Measurements from ENCODE around the gene MAPT.

MAPT gene

GRCh38 chr17:46044989-46045388, 150.6 kb downstream of the MAPT start:
- no peak overlapping the region for H3K4me3 ChIP-seq (ENCODE audit: low read length)
- no peaks in the 10 kb centered on the region for H3K4me1 ChIP-seq (ENCODE audit: insufficient read depth, low read length)
- no peak overlapping the region for H3K9ac ChIP-seq (ENCODE audit: low read depth, low read length)
- H3K9me3 ChIP-seq (ENCODE audit: insufficient read depth, low read depth, low read length): no peaks in the 10 kb centered on the region
- H3K27me3 ChIP-seq (ENCODE audit: insufficient read depth, low read length): no peaks in the 10 kb centered on the region
- H3K27ac ChIP-seq (ENCODE audit: low read length): no peak overlapping the region
- H3K36me3 ChIP-seq (ENCODE audit: insufficient read depth, low read depth, low read length): peaks cover 88% of the 10 kb centered on the region

GRCh38 chr17:46045639-46046038, 151.3 kb downstream of the MAPT start:
- Histone ChIP-seq H3K36me3 (ENCODE audit: insufficient read depth, low read depth, low read length) (peaks cover 88% of the 10 kb centered on the region), H3K27ac (ENCODE audit: low read length) (no peak overlapping the region), H3K4me3 (ENCODE audit: low read length) (no peak overlapping the region), H3K9ac (ENCODE audit: low read depth, low read length) (no peak overlapping the region), H3K9me3 (ENCODE audit: insufficient read depth, low read depth, low read length) (no peaks in the 10 kb centered on the region), H3K4me1 (ENCODE audit: insufficient read depth, low read length) (no peaks in the 10 kb centered on the region), H3K27me3 (ENCODE audit: insufficient read depth, low read length) (no peaks in the 10 kb centered on the region)

GRCh38 chr17:46046957-46047356, 152.6 kb downstream of the MAPT start:
- Histone ChIP-seq H3K27me3 (ENCODE audit: insufficient read depth, low read length) (no peaks in the 10 kb centered on the region), H3K4me3 (ENCODE audit: low read length) (no peak overlapping the region), H3K36me3 (ENCODE audit: insufficient read depth, low read depth, low read length) (peaks cover 89% of the 10 kb centered on the region), H3K9ac (ENCODE audit: low read depth, low read length) (no peak overlapping the region), H3K9me3 (ENCODE audit: insufficient read depth, low read depth, low read length) (no peaks in the 10 kb centered on the region), H3K27ac (ENCODE audit: low read length) (no peak overlapping the region), H3K4me1 (ENCODE audit: insufficient read depth, low read length) (no peaks in the 10 kb centered on the region)

- Histone ChIP-seq H3K27me3 (ENCODE audit: insufficient read depth, low read length) (no peaks in the 10 kb centered on the region), H3K27ac (ENCODE audit: low read length) (no peak overlapping the region), H3K4me1 (ENCODE audit: insufficient read depth, low read length) (no peaks in the 10 kb centered on the region), H3K9me3 (ENCODE audit: insufficient read depth, low read depth, low read length) (no peaks in the 10 kb centered on the region), H3K9ac (ENCODE audit: low read depth, low read length) (no peak overlapping the region), H3K4me3 (ENCODE audit: low read length) (no peak overlapping the region), H3K36me3 (ENCODE audit: insufficient read depth, low read depth, low read length) (peaks cover 87% of the 10 kb centered on the region)
Measured at GRCh38 chr17:46047398-46047797, 153.0 kb downstream of the MAPT start.

GRCh38 chr17:46047856-46048255, 153.5 kb downstream of the MAPT start:
- Histone ChIP-seq H3K9me3 (ENCODE audit: insufficient read depth, low read depth, low read length) (no peaks in the 10 kb centered on the region), H3K27ac (ENCODE audit: low read length) (no peak overlapping the region), H3K36me3 (ENCODE audit: insufficient read depth, low read depth, low read length) (peaks cover 83% of the 10 kb centered on the region), H3K9ac (ENCODE audit: low read depth, low read length) (no peak overlapping the region), H3K4me3 (ENCODE audit: low read length) (no peak overlapping the region), H3K4me1 (ENCODE audit: insufficient read depth, low read length) (no peaks in the 10 kb centered on the region), H3K27me3 (ENCODE audit: insufficient read depth, low read length) (no peaks in the 10 kb centered on the region)

- Histone ChIP-seq H3K4me1 (ENCODE audit: insufficient read depth, low read length) (no peaks in the 10 kb centered on the region), H3K27ac (ENCODE audit: low read length) (no peak overlapping the region), H3K9ac (ENCODE audit: low read depth, low read length) (no peak overlapping the region), H3K4me3 (ENCODE audit: low read length) (no peak overlapping the region), H3K9me3 (ENCODE audit: insufficient read depth, low read depth, low read length) (no peaks in the 10 kb centered on the region), H3K36me3 (ENCODE audit: insufficient read depth, low read depth, low read length) (peaks cover 79% of the 10 kb centered on the region), H3K27me3 (ENCODE audit: insufficient read depth, low read length) (no peaks in the 10 kb centered on the region)
Measured at GRCh38 chr17:46049656-46050055, 155.3 kb downstream of the MAPT start.

- peaks cover 19% of the 10 kb centered on the region for H3K4me1 ChIP-seq (ENCODE audit: insufficient read depth, low read length)
- no peak overlapping the region for H3K27ac ChIP-seq (ENCODE audit: low read length)
- no peak overlapping the region for H3K4me3 ChIP-seq (ENCODE audit: low read length)
- H3K9ac ChIP-seq (ENCODE audit: low read depth, low read length): no peak overlapping the region
- H3K9me3 ChIP-seq (ENCODE audit: insufficient read depth, low read depth, low read length): no peaks in the 10 kb centered on the region
- peaks cover 55% of the 10 kb centered on the region for H3K36me3 ChIP-seq (ENCODE audit: insufficient read depth, low read depth, low read length)
- no peaks in the 10 kb centered on the region for H3K27me3 ChIP-seq (ENCODE audit: insufficient read depth, low read length)
Measured at GRCh38 chr17:46053911-46054534, 159.7 kb downstream of the MAPT start.

- no peak overlapping the region for H3K27ac ChIP-seq (ENCODE audit: low read length)
- no peak overlapping the region for H3K4me3 ChIP-seq (ENCODE audit: low read length)
- peaks cover 52% of the 10 kb centered on the region for H3K36me3 ChIP-seq (ENCODE audit: insufficient read depth, low read depth, low read length)
- peaks cover 19% of the 10 kb centered on the region for H3K4me1 ChIP-seq (ENCODE audit: insufficient read depth, low read length)
- H3K9me3 ChIP-seq (ENCODE audit: insufficient read depth, low read depth, low read length): no peaks in the 10 kb centered on the region
- no peaks in the 10 kb centered on the region for H3K27me3 ChIP-seq (ENCODE audit: insufficient read depth, low read length)
- no peak overlapping the region; the same call in 1 of the 2 replicates for H3K9ac ChIP-seq (ENCODE audit: low read depth, low read length)
Measured at GRCh38 chr17:46056800-46057304, 162.5 kb downstream of the MAPT start.

GRCh38 chr17:46057366-46057765, 163.0 kb downstream of the MAPT start:
- no peak overlapping the region for H3K9ac ChIP-seq (ENCODE audit: low read depth, low read length)
- H3K9me3 ChIP-seq (ENCODE audit: insufficient read depth, low read depth, low read length): no peaks in the 10 kb centered on the region
- H3K27ac ChIP-seq (ENCODE audit: low read length): no peak overlapping the region
- no peak overlapping the region for H3K4me3 ChIP-seq (ENCODE audit: low read length)
- peaks cover 19% of the 10 kb centered on the region for H3K4me1 ChIP-seq (ENCODE audit: insufficient read depth, low read length)
- H3K36me3 ChIP-seq (ENCODE audit: insufficient read depth, low read depth, low read length): peaks cover 49% of the 10 kb centered on the region
- no peaks in the 10 kb centered on the region for H3K27me3 ChIP-seq (ENCODE audit: insufficient read depth, low read length)

- no peak overlapping the region for H3K27ac ChIP-seq (ENCODE audit: low read length)
- H3K4me3 ChIP-seq (ENCODE audit: low read length): no peak overlapping the region
- no peak overlapping the region for H3K9ac ChIP-seq (ENCODE audit: low read depth, low read length)
- no peaks in the 10 kb centered on the region for H3K27me3 ChIP-seq (ENCODE audit: insufficient read depth, low read length)
- H3K9me3 ChIP-seq (ENCODE audit: insufficient read depth, low read depth, low read length): no peaks in the 10 kb centered on the region
- H3K36me3 ChIP-seq (ENCODE audit: insufficient read depth, low read depth, low read length): peaks cover 55% of the 10 kb centered on the region
- peaks cover 19% of the 10 kb centered on the region for H3K4me1 ChIP-seq (ENCODE audit: insufficient read depth, low read length)
Measured at GRCh38 chr17:46059486-46059885, 165.1 kb downstream of the MAPT start.

GRCh38 chr17:46060461-46060860, 166.1 kb downstream of the MAPT start:
- Histone ChIP-seq H3K9ac (ENCODE audit: low read depth, low read length) (no peak overlapping the region), H3K4me3 (ENCODE audit: low read length) (no peak overlapping the region), H3K9me3 (ENCODE audit: insufficient read depth, low read depth, low read length) (no peaks in the 10 kb centered on the region), H3K27me3 (ENCODE audit: insufficient read depth, low read length) (no peaks in the 10 kb centered on the region), H3K36me3 (ENCODE audit: insufficient read depth, low read depth, low read length) (peaks cover 60% of the 10 kb centered on the region), H3K27ac (ENCODE audit: low read length) (no peak overlapping the region), H3K4me1 (ENCODE audit: insufficient read depth, low read length) (peaks cover 19% of the 10 kb centered on the region)

- H3K27me3 ChIP-seq (ENCODE audit: insufficient read depth, low read length): no peaks in the 10 kb centered on the region
- H3K9me3 ChIP-seq (ENCODE audit: insufficient read depth, low read depth, low read length): no peaks in the 10 kb centered on the region
- peaks cover 18% of the 10 kb centered on the region for H3K4me1 ChIP-seq (ENCODE audit: insufficient read depth, low read length)
- no peak overlapping the region for H3K4me3 ChIP-seq (ENCODE audit: low read length)
- H3K9ac ChIP-seq (ENCODE audit: low read depth, low read length): no peak overlapping the region
- peaks cover 67% of the 10 kb centered on the region for H3K36me3 ChIP-seq (ENCODE audit: insufficient read depth, low read depth, low read length)
- H3K27ac ChIP-seq (ENCODE audit: low read length): no peak overlapping the region
Measured at GRCh38 chr17:46061435-46061834, 167.1 kb downstream of the MAPT start.

Measured in iPS-20b (cell line).